Ishikawa (cell line): ENCODE results near the gene YTHDF2.

Experiments used
- CEBPB ChIP-seq: IDR thresholded peaks from 2 replicates; pipeline ENCODE4 v1.6.1; 2012
- CREB1 ChIP-seq: IDR thresholded peaks from 2 replicates; pipeline ENCODE4 v1.6.1; 2012; ENCODE audit warnings: low read depth
- EGR1 ChIP-seq: IDR thresholded peaks from 2 replicates; pipeline ENCODE4 v1.6.1; 2012
- EP300 ChIP-seq: IDR thresholded peaks from 2 replicates; pipeline ENCODE4 v1.6.1; 2012; ENCODE audit warnings: borderline replicate concordance
- FOXM1 ChIP-seq: IDR thresholded peaks from 2 replicates; pipeline ENCODE4 v1.6.1; 2012; ENCODE audit warnings: low read depth, borderline replicate concordance
- MAX ChIP-seq: IDR thresholded peaks from 2 replicates; pipeline ENCODE4 v1.6.1; 2012
- TAF1 ChIP-seq: IDR thresholded peaks from 2 replicates; pipeline ENCODE4 v1.6.1; 2012; ENCODE audit warnings: low read depth, mild to moderate bottlenecking
- TCF12 ChIP-seq: IDR thresholded peaks from 2 replicates; pipeline ENCODE4 v1.6.1; 2012; ENCODE audit warnings: low read depth
- YY1 ChIP-seq: IDR thresholded peaks from 2 replicates; pipeline ENCODE4 v1.6.1; 2012; ENCODE audit warnings: low read depth

DNA sequence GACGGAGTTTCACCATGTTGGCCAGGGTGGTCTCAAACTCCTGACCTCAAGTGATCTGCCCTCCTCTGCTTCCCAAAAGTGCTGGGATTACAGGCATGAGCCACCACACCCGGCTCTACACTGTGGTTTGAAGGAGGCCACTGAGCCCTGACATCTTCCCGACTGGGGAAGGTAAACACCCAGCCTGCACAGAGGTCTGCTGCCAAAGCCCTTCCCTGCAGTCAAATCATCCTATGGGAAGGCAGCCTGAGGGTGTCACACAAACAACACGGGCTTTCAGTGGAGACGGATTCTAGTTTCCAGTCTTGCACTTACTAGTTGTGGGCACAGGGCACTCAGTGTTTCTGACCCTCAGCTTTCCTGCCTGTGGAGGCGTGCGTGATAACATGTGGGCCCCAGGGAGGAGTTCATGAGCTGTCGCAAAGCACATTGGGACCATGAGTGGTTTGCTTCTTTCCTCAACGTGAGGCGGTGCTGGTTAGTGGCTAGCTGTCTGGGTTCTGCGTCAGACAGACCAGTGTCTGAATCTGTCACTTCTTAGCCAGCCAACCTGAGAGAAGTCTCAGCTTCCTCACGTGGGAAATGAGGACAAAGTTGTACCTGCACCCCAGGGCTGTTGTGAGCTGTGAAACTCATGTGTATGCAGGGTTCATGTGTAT, 53.8 kb downstream of the YTHDF2 start:
- TF ChIP-seq YY1 (no peak), FOXM1 (no peak), EP300 (no peak), CREB1 (no peak), CEBPB (no peak), MAX (no peak), TAF1 (no peak), EGR1 (no peak), TCF12 (no peak)
